ENCODE data around the gene TRIL. TPM values are rescaled to one million over a fixed set of nuclear protein-coding genes. Genes with fewer than 3 reads are reported as not detected.
A peak's percentile ranks its signal among the peaks of the same experiment; 100 is the strongest.

Gene TRIL
- total and polyA plus RNA-seq, 9 donors, result 16.9 to 63.5 (median 37.9) TPM

GRCh38 chr7:28961972-28962371 is 3.8 kb upstream of the TRIL start:
- DNase-seq, result no peak
- peaks cover 7% of the 10 kb centered on the region for H3K27me3 ChIP-seq (ENCODE audit: control insufficient read depth, insufficient read depth, low read length)
- H3K27ac ChIP-seq (ENCODE audit: low read length), result no peak overlapping the region
- H3K4me3 ChIP-seq (ENCODE audit: low read length), result no peak overlapping the region
- H3K36me3 ChIP-seq (ENCODE audit: control insufficient read depth, insufficient read depth, low read length), result no peaks in the 10 kb centered on the region
- peaks cover 17% of the 10 kb centered on the region for H3K4me1 ChIP-seq (ENCODE audit: control insufficient read depth, insufficient read depth, low read length)
- H3K9me3 ChIP-seq (replicated peaks; ENCODE audit: control insufficient read depth, low read depth, low read length), result no peaks in the 10 kb centered on the region
- 75% methylated on average over 3 of the region's 5 CpGs for WGBS (ENCODE audit: insufficient coverage)

GRCh38 chr7:28960071-28960840 is 2.1 kb upstream of the TRIL start:
- no peak for DNase-seq
- Histone ChIP-seq H3K27ac (ENCODE audit: low read length) (no peak overlapping the region), H3K27me3 (ENCODE audit: control insufficient read depth, insufficient read depth, low read length) (peaks cover 16% of the 10 kb centered on the region), H3K4me1 (ENCODE audit: control insufficient read depth, insufficient read depth, low read length) (peaks cover 30% of the 10 kb centered on the region), H3K36me3 (ENCODE audit: control insufficient read depth, insufficient read depth, low read length) (no peaks in the 10 kb centered on the region), H3K9me3 (replicated peaks; ENCODE audit: control insufficient read depth, low read depth, low read length) (no peaks in the 10 kb centered on the region), H3K4me3 (ENCODE audit: low read length) (no peak overlapping the region)
- 83% methylated on average over 6 of the region's 7 CpGs for WGBS (ENCODE audit: insufficient coverage)

- no peaks in the 10 kb centered on the region for H3K36me3 ChIP-seq (ENCODE audit: control insufficient read depth, insufficient read depth, low read length)
- H3K27ac ChIP-seq (ENCODE audit: low read length), result peak overlapping the region; percentile 91
- peaks cover 34% of the 10 kb centered on the region for H3K4me1 ChIP-seq (ENCODE audit: control insufficient read depth, insufficient read depth, low read length)
- 35% methylated on average over 2 of the region's 6 CpGs for WGBS (ENCODE audit: insufficient coverage)
- peaks cover 16% of the 10 kb centered on the region for H3K27me3 ChIP-seq (ENCODE audit: control insufficient read depth, insufficient read depth, low read length)
- H3K4me3 ChIP-seq (ENCODE audit: low read length), result peak overlapping the region; percentile 75
- DNase-seq, result no peak
- no peaks in the 10 kb centered on the region for H3K9me3 ChIP-seq (replicated peaks; ENCODE audit: control insufficient read depth, low read depth, low read length)
Observed at GRCh38 chr7:28958980-28959347, 834 bp upstream of the TRIL start.

- peaks cover 16% of the 10 kb centered on the region for H3K27me3 ChIP-seq (ENCODE audit: control insufficient read depth, insufficient read depth, low read length)
Observed at GRCh38 chr7:28957751-28958234, 337 bp downstream of the TRIL start.

GRCh38 chr7:28957064-28957750 is 923 bp downstream of the TRIL start:
- peak; percentile 60 for DNase-seq
- H3K27ac ChIP-seq (ENCODE audit: low read length), result peak overlapping the region; percentile 91
- under 1% methylated on average over 58 of the region's 59 CpGs for WGBS (ENCODE audit: insufficient coverage)

More at GRCh38 chr7:28957751-28958234, 337 bp downstream of the TRIL start:
- H3K4me1 ChIP-seq (ENCODE audit: control insufficient read depth, insufficient read depth, low read length), result peaks cover 43% of the 10 kb centered on the region
- under 1% methylated on average over 47 of the region's 47 CpGs for WGBS (ENCODE audit: insufficient coverage)
- H3K9me3 ChIP-seq (replicated peaks; ENCODE audit: control insufficient read depth, low read depth, low read length), result no peaks in the 10 kb centered on the region
- DNase-seq, result no peak
- H3K36me3 ChIP-seq (ENCODE audit: control insufficient read depth, insufficient read depth, low read length), result no peaks in the 10 kb centered on the region
- H3K4me3 ChIP-seq (ENCODE audit: low read length), result peak overlapping the region; percentile 75
- peak overlapping the region; percentile 91 for H3K27ac ChIP-seq (ENCODE audit: low read length)

GRCh38 chr7:28956608-28957063 is 1.5 kb downstream of the TRIL start:
- peak overlapping the region; percentile 75 for H3K4me3 ChIP-seq (ENCODE audit: low read length)
- no peaks in the 10 kb centered on the region for H3K36me3 ChIP-seq (ENCODE audit: control insufficient read depth, insufficient read depth, low read length)
- DNase-seq, result peak; percentile 82
- H3K27me3 ChIP-seq (ENCODE audit: control insufficient read depth, insufficient read depth, low read length), result peaks cover 16% of the 10 kb centered on the region
- peaks cover 43% of the 10 kb centered on the region for H3K4me1 ChIP-seq (ENCODE audit: control insufficient read depth, insufficient read depth, low read length)
- H3K27ac ChIP-seq (ENCODE audit: low read length), result peak overlapping the region; percentile 22
- WGBS (ENCODE audit: insufficient coverage), result under 1% methylated on average over 39 of the region's 39 CpGs
- no peaks in the 10 kb centered on the region for H3K9me3 ChIP-seq (replicated peaks; ENCODE audit: control insufficient read depth, low read depth, low read length)

More at GRCh38 chr7:28957064-28957750, 923 bp downstream of the TRIL start:
- Histone ChIP-seq H3K9me3 (replicated peaks; ENCODE audit: control insufficient read depth, low read depth, low read length) (no peaks in the 10 kb centered on the region), H3K4me3 (ENCODE audit: low read length) (peak overlapping the region; percentile 75), H3K36me3 (ENCODE audit: control insufficient read depth, insufficient read depth, low read length) (no peaks in the 10 kb centered on the region), H3K27me3 (ENCODE audit: control insufficient read depth, insufficient read depth, low read length) (peaks cover 16% of the 10 kb centered on the region), H3K4me1 (ENCODE audit: control insufficient read depth, insufficient read depth, low read length) (peaks cover 43% of the 10 kb centered on the region)

GRCh38 chr7:28955718-28956607 is 2.2 kb downstream of the TRIL start:
- Histone ChIP-seq H3K9me3 (replicated peaks; ENCODE audit: control insufficient read depth, low read depth, low read length) (no peaks in the 10 kb centered on the region), H3K27me3 (ENCODE audit: control insufficient read depth, insufficient read depth, low read length) (peaks cover 16% of the 10 kb centered on the region), H3K36me3 (ENCODE audit: control insufficient read depth, insufficient read depth, low read length) (no peaks in the 10 kb centered on the region), H3K27ac (ENCODE audit: low read length) (no peak overlapping the region), H3K4me3 (ENCODE audit: low read length) (peak overlapping the region; percentile 75), H3K4me1 (ENCODE audit: control insufficient read depth, insufficient read depth, low read length) (peaks cover 43% of the 10 kb centered on the region)
- DNase-seq, result peak; percentile 87
- under 1% methylated on average over 104 of the region's 104 CpGs for WGBS (ENCODE audit: insufficient coverage)

GRCh38 chr7:28955356-28955717 is 2.8 kb downstream of the TRIL start:
- H3K36me3 ChIP-seq (ENCODE audit: control insufficient read depth, insufficient read depth, low read length), result no peaks in the 10 kb centered on the region
- H3K27ac ChIP-seq (ENCODE audit: low read length), result no peak overlapping the region
- H3K9me3 ChIP-seq (replicated peaks; ENCODE audit: control insufficient read depth, low read depth, low read length), result no peaks in the 10 kb centered on the region
- 6% methylated on average over 20 of the region's 22 CpGs for WGBS (ENCODE audit: insufficient coverage)
- peaks cover 43% of the 10 kb centered on the region for H3K4me1 ChIP-seq (ENCODE audit: control insufficient read depth, insufficient read depth, low read length)
- H3K27me3 ChIP-seq (ENCODE audit: control insufficient read depth, insufficient read depth, low read length), result peaks cover 16% of the 10 kb centered on the region
- peak overlapping the region; percentile 75 for H3K4me3 ChIP-seq (ENCODE audit: low read length)
- no peak for DNase-seq

GRCh38 chr7:28954946-28955345 is 3.2 kb downstream of the TRIL start:
- peaks cover 43% of the 10 kb centered on the region for H3K4me1 ChIP-seq (ENCODE audit: control insufficient read depth, insufficient read depth, low read length)
- no peak overlapping the region for H3K27ac ChIP-seq (ENCODE audit: low read length)
- no CpG with 5 or more reads among the region's 5 CpGs for WGBS (ENCODE audit: insufficient coverage)
- H3K4me3 ChIP-seq (ENCODE audit: low read length), result peak overlapping the region; percentile 75
- H3K9me3 ChIP-seq (replicated peaks; ENCODE audit: control insufficient read depth, low read depth, low read length), result no peaks in the 10 kb centered on the region
- peaks cover 16% of the 10 kb centered on the region for H3K27me3 ChIP-seq (ENCODE audit: control insufficient read depth, insufficient read depth, low read length)
- H3K36me3 ChIP-seq (ENCODE audit: control insufficient read depth, insufficient read depth, low read length), result no peaks in the 10 kb centered on the region
- DNase-seq, result no peak

Data from muscle of leg (tissue), 11 donors.